ENCODE data around the gene ABO.
"Not testable (repeated sequence)": the region's sequence is repeated elsewhere in the genome, so short reads cannot be mapped to it uniquely, and the experiment has no call there.

ABO gene

DNA sequence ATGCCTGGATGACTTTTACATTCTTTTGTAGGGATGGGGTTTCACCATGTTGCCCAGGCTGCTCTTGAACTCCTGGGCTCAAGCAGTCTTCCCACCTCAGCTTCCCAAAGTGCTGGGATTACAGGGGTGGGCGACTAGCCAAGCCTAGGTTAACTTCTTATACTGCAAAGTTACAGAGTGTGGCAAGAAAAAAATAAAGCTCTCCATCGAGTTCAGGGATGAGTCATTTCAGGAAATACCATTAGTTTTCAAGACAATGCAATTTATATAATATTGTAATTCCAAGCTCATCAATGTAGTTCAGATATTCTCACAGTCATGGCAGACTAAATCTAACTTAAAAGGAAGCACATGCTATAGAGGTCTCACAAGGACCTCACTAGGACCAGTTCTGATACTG, 11.5 kb upstream of the ABO start:
- no peak for DNase-seq

DNA sequence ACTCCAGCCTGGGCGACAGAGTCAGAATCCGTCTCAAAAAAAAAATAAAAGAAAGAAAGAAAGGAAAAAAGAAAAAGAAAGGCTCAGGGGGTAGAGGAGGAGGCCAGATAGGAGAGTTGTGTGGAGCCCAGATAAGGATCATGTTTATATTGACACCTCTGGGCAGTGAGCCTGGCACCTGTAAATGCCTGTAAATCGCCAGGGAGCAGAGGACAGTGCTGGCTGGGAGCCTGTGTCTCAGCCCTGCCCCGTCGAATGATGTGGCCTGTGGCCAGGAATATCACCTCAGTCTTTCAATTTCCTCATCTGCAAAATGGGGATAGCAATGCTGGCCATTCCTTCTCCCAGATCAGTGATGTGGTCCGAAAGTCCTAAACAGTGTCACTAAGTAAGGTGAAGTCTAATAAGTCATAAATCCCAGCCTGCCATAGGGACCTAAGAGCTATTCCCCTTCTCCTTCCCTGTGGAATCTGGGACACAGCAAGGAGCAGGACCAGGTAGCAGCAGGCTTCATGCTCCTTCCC, 10.3 kb upstream of the ABO start:
- DNase-seq: no peak

DNA sequence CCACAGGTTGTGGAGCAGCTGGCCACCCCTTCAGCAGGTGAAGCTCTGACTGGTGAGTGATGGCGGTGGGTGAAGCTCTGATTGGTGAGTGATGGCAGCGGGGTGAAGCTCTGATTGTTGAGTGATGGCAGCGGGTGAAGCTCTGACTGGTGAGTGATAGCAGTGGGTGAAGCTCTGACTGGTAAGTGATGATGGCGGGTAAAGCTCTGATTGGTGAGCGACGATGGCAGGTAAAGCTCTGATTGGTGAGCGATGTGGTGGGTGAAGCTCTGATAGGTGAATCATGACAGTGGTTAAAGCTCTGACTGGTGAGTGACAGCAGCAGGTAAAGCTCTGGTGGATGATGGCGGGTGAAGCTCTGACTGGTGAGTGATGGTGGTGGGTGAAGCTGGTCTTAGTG, 9.4 kb upstream of the ABO start:
- no peak for DNase-seq

DNA sequence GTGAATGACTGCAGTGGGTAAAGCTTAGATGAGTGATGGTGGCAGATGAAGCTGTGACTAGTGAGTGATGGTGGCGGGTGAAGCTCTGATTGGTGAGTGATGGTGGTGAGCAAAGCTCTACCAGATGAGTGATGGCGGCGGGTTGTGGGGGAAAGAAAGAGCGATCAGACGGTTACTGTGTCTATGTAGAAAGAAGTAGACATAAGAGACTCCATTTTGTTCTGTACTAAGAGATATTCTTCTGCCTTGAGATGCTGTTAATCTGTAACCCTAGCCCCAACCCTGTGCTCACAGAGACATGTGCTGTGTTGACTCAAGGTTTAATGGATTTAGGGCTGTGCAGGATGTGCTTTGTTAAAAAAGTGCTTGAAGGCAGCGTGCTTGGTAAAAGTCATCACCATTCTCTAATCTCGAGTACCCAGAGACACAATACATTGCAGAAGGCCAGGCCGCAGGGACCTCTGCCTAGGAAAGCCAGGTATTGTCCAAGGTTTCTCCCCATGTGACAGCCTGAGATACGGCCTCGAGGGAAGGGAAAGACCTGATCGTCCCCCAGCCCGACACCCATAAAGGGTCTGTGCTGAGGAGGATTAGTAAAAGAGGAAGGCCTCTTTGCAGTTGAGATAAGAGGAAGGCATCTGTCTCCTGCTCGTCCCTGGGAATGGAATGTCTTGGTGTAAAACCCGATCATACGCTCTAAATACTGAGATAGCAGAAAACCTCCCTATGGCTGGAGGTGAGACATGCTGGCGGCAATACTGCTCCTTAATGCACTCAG, 8.4 kb upstream of the ABO start:
- DNase-seq: not testable (repeated sequence)

DNA sequence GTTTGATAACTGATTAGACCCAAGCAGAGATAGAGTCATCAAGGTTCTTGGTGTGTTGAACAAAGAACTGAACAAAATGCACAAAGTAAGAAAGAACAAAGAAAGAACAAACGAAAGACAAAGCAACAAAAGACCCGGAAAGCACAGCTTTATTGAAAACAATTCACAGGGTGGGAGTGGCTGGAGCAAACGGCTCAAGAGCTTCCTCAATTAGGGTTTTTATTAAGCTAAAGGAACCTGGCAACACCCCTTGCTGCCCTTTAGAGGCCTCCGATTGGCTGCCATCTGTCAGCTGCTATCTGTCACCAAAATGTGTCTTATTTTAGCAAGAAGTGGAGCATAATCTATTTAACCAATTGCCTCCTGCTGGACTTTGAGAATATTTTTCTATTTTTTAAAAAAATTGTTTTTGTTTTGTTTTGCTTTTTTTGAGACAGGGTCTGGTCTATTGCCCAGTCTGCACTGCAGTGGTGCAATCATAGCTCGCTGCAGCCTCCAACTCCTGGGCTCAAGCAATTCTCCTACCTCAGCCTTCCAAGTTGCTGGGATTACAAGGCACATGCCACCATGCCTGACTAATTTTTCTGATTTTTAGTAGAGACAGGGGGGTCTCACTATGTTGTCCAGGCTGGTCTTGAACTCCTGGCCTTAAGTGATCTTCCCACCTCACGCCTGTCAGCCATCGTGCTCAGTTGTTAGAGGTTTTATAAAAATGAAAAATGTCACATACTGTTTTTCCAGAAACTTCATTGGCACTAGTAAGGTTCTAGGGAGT, 7.7 kb upstream of the ABO start:
- DNase-seq: no peak

DNA sequence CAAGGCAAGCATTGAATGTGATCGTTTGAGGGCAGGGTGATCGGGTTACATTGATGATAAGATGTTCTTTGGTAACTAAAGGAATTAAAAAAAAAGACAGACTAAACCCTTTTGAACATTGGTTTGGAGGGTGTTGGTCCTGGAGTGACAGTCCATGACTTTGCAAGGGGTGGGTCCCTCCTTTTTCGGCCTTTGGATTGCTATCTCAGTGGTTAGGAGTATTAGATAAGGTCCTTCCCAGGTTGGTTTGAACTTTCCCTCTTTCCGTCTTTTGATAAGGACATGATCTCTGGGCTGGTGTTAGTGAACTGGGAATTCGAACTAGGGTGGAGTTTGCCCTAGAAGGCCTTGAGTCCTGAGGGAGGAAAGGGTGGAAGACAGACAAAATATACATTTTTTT, 5.4 kb upstream of the ABO start:
- no peak for DNase-seq

DNA sequence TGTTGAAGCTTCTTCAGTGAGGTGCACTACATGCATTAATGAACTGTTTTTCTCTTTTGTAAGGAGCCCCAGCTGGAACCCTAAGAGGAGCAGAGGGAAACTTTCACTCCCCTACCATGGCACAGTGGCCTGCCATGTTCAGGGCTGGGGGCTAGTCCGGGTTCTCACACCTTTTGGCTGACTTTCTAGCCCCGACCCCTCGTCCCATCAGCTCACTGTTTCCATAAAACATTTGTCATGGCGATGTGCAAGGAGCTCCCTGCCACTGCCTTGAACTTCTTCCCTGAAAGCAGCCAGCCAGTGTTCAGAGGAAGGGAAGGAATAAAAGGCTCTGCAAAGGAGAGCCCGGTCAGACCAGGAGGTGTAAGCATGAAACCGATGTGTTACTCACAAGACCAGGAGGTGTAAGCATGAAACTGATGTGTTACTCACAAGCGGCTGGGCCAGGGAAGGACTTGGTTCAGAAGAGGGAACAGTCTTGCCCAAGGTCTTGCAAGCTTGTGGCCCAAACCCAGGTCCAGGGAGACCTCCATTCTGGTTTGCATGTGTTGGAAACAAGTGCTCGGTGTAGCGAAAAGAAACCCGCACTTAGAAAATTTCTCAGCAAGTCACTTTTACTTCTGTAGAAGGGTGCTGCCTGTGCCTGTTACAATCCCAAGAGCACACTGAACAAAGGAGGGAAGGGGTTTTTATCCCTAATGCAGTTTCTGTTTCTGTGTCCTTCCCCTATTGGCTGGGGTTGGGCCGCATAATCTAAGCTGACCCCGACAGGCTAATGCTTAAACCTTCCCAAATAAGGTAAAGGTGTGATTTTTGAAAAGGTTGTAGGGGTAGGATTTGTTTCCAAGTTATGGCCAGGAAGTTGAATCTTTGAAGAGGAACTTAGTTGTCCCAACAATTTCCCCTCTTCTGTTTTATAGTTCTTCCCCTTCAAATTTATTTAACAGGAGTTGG, 3.4 kb upstream of the ABO start:
- no peak for DNase-seq

DNA sequence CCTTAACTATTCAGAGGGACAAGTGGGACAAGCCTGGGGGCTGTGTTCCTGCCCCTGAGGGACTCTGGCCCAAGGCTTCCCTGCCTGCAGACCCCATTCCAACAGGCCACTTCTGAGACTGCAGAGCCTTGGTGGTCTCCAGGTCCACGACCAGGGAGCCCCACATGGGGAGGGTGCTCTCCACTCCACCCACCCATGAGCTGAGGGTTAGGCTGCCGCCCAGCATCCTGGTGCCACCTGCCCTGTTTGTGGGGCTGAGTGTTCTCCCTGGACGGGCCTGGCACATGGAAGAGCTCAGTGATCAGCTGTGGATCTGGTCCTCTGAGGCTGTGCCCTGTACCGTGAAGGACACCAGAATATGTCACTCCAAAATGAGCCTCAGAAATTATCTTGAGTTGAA, 2.5 kb upstream of the ABO start:
- DNase-seq: no peak

DNA sequence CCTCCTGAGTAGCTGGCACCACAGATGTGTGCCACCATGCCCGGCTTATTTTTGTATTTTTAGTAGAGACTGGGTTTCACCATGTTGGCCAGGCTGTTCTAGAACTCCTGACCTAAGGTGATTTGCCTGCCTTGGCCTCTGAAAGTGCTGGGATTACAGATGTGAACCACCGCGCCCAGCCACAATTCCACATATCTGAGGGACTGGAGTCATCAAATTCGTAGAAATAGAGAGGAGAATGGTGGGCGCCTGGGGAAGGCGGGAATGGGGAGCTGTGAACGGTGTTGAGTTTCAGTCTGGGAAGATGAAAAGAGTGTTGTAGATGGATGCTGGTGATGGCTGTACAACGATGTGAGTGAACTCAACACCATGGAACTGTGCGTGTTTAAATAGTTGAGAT, 1.9 kb upstream of the ABO start:
- DNase-seq: no peak

DNA sequence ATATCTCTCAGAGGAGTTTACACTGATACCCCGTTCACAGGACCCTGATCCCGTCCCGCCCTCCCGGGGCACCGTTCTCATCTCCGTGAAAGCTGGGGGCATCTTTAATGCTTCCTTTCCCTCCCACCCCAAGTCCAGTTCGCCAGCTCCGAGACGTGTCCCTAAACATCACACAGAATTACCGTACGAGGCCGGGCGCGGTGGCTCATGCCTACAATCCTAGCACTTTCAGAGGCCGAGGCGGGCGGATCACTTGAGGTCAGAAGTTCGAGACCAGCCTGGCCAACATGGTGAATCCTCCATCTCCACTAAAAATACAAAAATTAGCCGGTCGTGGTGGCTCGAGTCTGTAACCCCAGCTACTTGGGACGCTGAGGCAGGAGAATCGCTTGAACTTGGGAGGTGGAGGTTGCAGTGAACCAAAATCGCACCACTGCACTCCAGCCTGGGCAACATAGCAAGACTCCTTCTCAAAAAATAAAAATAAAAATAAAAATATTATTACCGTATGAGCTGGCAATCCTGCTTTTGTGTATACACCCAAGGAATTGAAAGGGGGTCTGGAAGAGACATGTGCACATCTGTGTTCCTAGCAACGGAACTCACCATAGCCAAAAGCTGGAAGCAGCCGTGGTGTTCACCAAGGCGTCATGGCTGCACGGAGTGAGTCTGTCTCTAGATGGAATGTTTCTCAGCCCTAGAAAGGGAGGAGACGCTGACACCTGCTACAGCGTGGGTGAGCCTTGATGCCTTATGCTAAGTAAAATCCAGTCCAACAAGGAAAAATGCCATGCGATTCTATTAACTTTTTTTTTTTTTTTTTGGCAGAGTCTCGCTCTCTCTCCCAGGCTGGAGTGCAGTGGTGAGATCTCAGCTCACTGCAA, 1.2 kb upstream of the ABO start:
- DNase-seq: no peak

DNA sequence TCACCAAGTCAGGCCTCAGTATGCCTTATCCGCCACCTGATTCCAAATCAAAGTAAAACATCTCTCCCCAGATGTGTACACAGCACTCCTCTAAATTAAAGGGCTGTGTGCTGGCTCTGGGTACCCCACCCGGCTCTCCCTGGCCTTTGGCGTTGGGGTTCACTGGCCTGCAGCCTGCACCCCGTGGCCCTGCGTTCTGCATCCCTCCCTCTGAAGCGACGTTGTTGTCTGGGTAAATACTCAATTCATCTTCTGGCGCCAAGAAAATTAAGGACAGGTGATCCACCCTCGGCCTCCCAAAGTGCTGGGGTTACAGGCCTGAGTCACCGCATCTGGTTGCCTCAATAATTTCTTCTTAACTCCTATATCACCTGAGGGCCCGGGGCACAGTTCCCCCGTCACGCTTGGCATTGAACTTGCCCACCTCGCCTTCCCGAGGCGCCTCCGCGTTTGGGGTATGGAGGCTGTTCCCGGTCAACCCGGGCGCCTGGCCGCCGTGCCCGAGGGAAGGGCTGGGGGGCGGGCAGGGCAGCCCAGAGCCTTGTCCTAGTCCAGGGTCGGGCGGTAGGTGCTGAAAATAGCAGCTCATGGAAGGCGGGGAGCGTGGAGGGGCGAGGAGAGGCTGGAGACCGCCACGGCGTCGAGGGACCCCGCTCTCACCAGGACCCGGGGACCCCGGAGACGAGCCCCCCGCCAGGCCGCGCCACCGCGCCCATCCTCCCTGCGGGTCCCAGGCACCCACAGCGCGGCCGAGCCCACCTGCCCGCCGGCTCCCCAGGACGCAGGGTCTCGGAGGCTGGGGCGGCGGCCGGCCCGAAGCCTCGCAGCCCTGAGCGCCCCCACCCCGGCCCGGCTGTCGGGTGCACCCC, 531 bp downstream of the ABO start:
- DNase-seq: no peak

DNA sequence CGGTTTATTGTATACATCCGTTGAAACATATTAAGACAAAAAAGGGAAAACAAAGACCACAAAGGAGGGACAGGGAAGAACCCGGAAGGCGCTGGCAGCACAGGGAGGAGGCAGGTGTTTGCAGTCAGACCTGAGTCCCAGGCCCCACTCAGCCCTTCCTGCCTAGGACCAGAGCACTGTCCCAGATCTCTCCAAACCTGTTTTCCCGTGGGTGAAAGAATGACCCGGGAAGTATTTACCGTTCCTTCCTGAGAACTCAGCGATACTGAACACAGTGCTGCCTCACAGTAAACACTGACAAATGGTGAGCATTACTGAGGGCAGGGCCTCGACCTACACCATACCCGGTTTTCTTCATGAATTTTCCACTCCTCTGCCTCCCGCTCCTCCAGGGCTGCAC, 1.2 kb downstream of the ABO start:
- DNase-seq: no peak

DNA sequence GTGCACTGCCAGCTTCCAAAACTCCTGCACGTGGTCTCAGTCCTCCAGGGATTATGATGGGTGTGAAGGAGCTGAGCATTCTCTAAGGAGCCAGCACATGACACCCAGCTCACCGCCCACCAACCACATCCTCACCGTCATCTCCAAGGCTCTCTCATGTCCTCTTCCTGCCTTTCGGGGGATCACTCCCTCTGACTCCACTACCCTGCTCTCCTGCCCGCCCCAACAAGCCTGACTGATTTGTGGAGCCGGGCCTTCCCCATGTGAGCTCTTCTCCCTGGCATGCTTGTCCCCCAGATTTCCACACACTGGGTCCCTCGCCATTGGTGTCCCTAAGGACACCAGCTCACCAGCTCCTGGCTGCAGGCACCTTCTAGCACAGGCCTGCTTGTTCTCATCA, 1.9 kb downstream of the ABO start:
- no peak for DNase-seq

DNA sequence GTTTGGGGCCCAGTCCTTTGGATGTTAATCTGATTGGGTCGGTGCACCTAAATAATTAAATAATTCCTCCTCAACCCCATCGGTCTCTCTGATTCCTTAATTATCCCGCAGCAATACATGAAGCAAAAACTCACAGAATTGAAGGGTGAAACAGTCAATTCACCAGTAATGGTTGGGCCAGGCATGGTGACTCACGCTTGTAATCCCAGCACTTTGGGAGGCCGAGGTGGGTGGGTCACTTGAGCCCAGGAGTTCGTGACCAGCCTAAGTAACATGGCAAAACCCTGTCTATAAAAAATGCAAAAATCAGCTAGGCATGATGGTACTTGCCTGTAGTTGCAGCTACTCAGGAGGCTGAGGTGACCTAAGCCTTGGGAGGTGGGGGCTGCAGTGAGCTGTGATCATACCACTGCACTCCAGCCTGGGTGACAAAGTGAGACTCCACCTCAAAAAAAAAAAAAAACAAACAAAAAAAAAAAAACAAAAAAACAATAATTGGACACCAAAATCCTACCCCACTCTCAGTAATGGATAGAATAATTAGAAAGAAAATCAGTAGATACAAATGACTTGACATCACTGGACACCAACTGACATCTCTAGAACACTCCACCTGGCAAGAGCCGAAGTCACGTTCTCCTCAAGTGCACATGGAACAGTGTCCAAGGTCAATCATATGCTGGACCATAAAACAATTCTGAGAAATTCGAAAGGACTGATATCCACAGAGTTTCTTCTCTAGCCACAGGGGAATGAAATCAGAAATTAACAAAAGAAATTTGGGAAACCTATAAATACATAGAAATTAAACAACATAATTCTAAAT, 5.3 kb downstream of the ABO start:
- no peak for DNase-seq

DNA sequence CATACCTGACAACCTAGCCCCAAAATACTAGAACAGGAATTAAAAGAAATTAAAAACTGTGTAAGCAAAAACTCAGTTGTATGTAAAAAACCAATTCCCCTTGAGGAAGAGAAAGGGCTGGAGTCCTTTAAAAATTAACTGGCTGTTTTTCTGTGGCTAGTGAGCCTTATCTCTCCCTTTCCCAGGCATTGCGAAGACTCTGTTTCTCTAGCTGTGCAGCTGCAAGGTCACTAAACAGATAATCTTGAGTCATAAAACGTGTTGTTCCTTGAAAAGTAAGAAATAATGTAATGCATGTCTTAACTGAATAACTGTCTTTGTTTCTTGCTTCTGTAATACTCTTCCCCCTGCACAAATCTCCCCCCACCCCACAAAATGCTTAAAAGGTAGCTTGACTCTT, 5.9 kb downstream of the ABO start:
- not testable (repeated sequence) for DNase-seq

DNA sequence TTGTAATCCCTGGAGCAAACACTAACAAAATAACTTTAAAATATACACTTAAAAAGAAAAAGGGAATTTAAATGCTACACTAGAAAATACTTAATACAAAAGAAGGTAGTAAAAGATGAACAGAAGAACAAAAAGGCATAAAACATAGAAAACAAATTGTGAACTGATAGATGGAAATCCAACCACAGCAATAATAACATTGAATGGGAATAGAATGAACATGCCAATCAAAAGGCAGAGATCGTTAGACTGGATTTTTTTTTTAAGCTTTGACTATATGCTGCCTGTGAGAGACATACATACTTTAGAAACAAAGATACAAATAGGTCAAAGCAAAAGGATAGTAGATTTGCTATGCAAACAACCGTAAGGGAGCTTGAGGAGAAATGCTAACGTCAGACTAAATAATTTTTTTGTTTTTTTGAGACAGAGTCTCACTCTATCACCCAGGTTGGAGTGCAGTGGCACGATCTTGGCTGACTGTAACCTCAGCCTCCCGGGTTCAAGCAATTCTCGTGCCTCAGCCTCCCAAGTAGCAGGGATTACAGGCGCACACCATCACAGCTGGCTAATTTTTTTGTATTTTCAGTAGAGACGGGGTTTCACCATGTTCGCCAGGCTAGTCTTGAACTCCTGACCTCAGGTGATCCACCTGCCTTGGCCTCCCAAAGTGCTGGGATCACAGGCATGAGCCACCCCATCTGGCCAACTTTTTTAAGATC, 6.5 kb downstream of the ABO start:
- DNase-seq: no peak

DNA sequence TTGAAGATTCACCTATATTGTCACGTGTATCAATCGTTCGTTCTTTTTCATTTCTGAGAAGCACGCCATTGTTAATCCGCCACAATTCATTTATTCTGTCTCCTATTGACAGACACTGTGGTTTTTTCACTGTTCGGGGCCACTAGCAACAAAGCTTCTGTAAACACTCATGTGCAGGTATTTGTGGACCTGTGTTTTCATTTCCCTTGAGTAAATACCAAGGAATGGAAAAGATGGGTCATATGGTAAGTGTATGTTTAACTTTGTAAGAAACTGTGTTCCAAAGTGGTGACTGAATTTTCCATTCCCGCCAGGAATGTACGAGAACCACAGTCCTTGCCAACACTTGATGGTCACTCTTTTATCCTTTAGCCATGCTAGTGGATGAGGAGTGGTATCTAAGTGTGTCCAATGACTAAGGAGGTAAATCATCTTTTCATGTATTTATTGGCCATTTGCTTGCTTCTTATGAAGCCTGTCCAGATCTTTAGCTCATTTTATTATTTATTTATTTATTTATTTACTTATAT, 10.7 kb downstream of the ABO start:
- no peak for DNase-seq

DNA sequence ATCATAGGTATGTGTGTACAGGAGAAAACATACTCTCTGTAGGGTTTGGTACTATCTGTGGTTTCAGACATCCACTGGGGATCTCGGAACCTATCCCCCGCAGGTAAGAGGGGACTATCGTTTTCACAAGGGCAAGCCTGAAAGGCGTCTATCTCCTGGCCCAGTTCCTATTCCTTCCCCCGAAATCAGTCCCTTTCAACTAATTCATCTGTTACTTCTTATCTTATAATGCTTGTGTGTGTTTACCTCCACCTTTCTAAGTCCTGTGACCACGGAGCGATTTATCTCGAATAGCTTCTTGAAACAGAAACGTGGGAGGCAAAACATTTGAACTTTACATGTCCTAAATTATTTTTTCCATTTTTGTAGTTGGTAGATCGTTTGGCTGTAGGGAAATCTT, 11.4 kb downstream of the ABO start:
- no peak for DNase-seq

DNA sequence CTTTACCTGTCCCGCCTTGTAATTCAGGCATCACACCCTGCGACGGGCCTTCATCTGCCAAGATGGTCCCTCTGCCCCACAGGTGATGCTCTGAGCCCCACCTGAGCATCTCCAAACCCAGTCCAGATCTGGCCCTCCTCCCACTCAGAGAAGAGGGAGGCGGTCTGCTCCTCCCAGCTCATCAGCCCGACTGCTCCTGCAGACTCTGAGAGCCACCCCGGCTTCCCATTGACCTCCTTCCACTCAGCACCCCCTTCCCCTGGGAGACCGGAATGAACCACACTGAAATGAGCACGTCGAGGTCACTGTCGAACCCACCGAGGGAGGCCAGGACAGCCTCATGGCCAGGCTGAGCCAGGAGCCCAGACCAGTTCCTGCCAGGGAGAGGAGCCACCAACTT, 12.8 kb downstream of the ABO start:
- DNase-seq: no peak
